ENCODE data around the gene PRR29.
"Not testable (repeated sequence)": the region's sequence is repeated elsewhere in the genome, so short reads cannot be mapped to it uniquely, and the experiment has no call there.

Gene PRR29

GRCh38 chr17:63974594-63975192 lies 23.5 kb upstream of the PRR29 start:
- no peak for DNase-seq (ENCODE audit: low read depth in 2 of 2)

DNA sequence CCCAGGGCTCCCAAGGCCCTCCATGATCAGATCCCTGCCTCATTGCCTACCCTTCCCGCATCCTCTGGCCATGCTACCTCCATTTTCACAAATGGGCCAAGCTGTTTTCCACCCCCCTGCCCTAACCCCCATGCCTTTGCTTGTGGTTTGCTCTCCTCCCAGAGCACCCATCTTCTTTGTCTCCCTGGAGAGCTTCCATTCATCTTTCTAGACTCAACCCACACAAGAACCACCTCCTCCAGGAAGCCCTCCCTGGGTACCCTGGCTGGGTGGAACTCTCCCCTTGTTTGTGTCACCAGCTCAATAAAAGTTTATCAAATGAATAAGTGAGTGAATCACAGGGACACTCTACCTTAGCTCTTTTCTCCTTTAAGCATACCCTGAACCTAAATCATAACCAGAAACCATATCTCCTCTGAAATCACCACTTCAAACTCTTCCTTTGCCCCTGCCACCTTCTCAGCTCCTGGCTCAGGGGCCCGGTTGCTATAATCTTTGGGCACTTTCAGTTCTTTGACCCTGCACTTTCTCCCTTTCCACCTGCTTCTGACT lies 22.5 kb upstream of the PRR29 start:
- no peak for DNase-seq (ENCODE audit: low read depth in 2 of 2)

DNA sequence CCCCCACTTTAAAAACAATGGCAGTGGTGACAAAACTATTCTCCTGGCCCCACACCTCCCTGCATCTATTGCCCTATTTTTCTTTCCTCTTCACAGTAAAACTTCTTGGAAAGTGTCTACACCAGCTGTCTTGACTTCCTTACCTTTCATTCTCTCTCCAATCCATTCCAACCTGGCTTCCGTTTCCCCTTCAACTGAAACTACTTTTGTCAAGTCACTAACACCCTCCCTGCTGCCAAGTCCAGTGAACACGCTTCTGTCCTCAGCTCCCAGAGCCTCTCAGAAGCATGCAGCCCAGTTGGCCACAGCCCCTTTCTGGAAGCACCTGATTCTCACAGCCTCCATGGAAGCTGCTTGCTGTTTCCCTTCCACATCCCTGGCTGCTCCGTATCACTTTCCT lies 21.4 kb upstream of the PRR29 start:
- no peak for DNase-seq (ENCODE audit: low read depth in 2 of 2)

- DNase-seq (ENCODE audit: low read depth in 2 of 2): no peak
Observed at GRCh38 chr17:63978272-63979200, 19.6 kb upstream of the PRR29 start.

- DNase-seq (ENCODE audit: low read depth in 2 of 2): not testable (repeated sequence)
Observed at GRCh38 chr17:63982641-63983040, 15.5 kb upstream of the PRR29 start.

DNA sequence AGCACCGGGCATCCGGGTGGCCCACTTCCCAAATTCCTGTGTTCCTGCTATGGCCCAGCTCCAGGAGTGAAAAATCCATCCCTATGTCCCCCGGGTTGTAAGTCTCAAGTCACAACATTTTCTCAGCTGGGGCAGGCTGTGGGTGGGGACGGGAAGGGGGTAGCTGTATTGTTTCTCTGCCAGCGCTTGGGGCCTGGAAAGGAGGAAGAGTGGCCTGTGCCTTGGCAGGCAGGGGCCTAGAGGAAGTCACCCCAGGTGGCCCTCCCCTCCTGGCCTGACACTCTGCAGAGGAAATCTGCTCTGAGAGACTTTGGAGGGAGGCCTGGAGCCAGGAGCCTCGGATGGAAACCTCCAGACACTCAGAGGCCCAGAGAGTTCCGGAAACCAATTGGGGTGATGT lies 14.8 kb upstream of the PRR29 start:
- DNase-seq (ENCODE audit: low read depth in 2 of 2): no peak

GRCh38 chr17:63984236-63984635 lies 13.9 kb upstream of the PRR29 start:
- no peak for DNase-seq (ENCODE audit: low read depth in 2 of 2)

GRCh38 chr17:63984651-63985386 lies 13.3 kb upstream of the PRR29 start:
- DNase-seq (ENCODE audit: low read depth in 2 of 2): no peak

GRCh38 chr17:63985387-63986140 lies 12.6 kb upstream of the PRR29 start:
- no peak for DNase-seq (ENCODE audit: low read depth in 2 of 2)

GRCh38 chr17:63986821-63987220 lies 11.3 kb upstream of the PRR29 start:
- no peak for DNase-seq (ENCODE audit: low read depth in 2 of 2)

DNA sequence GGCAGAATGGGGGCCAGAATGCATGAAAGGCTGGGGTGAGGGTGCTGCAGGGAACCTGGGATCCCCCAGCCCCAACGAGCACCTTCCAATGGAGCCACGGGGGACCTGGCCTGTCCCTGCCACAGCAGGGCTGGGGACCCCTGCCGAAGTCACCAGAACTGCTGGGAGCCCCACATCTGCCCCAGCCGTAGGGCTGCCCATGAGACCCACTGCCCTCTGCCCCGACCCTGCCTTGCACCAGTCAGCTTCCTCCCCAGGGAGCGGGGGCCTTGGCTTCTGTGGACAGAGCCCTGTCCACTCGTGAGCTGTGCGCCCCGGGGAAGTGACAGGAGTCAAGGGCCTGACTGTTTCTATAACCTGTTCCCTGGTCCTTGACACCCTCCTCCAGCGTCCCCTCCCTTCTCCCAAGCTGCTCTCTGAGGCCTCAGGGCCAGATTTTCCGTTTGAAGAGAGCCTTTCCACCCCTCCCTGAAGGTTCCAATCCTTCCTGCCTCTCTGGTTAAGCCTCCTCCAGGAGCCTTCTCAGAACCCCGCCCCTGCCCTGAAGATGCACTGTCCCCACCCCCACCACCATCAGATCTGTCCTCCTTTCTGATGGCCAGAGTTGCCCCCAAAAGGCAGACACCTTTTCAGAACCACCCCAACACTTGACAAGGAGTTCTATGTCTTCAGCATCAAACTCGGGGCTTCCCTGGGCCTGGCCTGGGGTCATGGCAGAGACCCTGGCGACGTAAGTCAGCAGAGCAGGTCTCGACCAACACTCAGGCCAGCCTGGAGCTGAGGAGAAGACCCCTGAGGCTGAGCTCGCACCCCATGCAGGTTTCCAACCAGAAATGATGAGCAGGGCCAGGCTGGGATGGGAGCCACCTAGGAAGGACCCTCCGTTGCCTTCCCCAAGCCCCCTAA lies 10.7 kb upstream of the PRR29 start:
- no peak for DNase-seq (ENCODE audit: low read depth in 2 of 2)

- DNase-seq (ENCODE audit: low read depth in 2 of 2): no peak
Observed at GRCh38 chr17:63988127-63988478, 10.0 kb upstream of the PRR29 start.

- DNase-seq (ENCODE audit: low read depth in 2 of 2): no peak
Observed at GRCh38 chr17:63988741-63989621, 9.2 kb upstream of the PRR29 start.

GRCh38 chr17:63989622-63990345 lies 8.4 kb upstream of the PRR29 start:
- no peak for DNase-seq (ENCODE audit: low read depth in 2 of 2)

- no peak for DNase-seq (ENCODE audit: low read depth in 2 of 2)
Observed at GRCh38 chr17:63991611-63992010, 6.5 kb upstream of the PRR29 start.

DNA sequence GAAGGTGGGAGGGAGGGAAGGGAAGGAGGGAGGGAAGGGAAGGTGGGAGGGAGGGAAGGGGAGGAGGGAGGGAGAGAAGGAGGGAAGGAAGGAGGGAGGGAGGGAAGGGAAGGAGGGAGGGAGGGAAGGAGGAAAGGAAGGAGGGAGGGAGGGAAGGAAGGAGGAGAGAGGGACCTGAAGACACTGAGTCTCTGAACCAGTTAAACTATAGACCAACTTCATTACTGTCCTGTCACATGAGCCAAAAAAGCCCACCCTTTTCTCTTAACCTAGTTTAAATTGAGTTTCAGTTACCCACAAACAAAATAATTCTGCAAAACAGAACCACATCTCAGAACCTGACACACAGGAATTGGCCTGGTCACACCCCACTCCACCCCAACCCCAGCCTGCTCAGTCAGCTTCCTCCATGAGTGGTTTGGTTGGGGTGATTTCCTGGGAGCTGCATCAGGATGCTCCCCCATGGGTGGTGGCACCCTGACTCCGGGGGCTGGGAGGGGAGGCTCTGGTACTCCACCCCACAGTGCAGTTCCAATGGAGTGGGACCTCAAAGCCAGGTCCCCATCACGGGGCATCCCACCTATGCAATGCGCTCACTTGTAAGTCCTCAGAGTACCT lies 4.7 kb upstream of the PRR29 start:
- DNase-seq (ENCODE audit: low read depth in 2 of 2): no peak

- no peak for DNase-seq (ENCODE audit: low read depth in 2 of 2)
Observed at GRCh38 chr17:63995626-63996025, 2.5 kb upstream of the PRR29 start.

DNA sequence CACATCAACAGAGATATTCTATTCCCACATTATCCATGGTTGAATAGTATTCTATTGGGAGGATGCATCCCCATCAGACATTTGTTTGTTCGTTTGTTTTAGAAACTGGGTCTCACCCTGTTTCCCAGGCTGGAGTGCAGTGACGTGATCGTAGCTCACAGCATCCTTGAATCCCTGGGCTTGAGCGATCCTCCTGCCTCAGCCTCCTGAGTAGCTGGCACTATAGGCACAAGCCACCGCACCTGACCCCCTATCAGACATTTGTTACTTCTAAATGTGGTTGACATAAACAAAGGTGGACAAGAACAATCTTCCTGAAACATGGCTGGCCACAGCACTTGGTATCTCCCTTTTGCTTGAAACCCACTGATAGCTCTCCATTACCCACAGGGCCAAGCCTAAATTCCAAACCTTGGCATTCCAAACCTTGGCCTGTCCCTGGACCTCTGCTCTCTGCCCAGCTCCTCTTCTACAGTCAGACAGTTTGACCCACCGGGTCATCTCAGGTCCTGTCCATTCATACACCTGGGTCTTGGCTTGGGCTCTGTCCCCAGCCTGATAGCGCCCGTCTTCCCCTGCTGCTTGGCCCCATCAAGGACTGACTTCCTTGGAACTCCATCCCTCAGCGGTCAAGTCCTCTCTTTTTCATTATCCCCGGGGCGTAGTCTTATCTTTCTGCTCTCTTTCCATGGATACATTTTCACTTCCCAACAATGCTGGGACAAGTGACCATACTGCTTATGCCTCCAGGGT lies 1.5 kb upstream of the PRR29 start:
- no peak for DNase-seq (ENCODE audit: low read depth in 2 of 2)
